DMS79 treated with DMSO at 0.1 percent for 48 hours (cell line): ENCODE results near the gene KLHL14.

Experiments
- DNase-seq: peaks from one replicate; lab custom pipeline; 2025; lab: John Stamatoyannopoulos, UW

KLHL14 gene

GRCh38 chr18:32770666-32771168, 2.1 kb downstream of the KLHL14 start:
- DNase-seq, result no peak

DNA sequence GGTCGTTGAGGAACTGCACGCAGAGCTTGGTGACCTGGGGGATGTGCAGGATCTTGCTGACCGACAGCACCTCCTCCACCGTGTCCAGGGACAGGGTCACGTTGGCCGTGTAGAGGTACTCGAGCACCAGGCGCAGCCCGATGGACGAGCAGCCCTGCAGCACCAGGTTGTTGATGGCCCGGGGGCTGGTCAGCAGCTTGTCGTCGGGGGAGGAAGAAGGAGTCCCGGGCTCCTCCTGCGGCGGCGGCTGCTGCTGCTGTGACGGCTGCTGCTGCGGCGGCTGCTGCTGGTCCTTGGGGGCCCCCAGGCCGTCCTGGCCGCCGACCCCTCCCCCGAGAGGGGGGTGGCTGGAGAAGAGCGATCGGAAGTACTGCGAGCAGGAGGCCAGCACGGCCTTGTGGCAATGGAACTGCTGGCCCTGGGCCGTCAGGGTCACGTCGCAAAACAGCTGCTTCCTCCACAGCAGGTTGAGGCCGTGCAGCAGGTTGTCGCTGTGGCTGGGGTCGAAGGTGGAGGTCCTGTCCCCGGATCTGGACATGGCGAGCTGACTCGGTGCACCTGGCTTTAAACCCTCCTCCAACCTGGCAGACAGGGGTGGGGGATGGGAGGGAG, 2.7 kb downstream of the KLHL14 start:
- DNase-seq, result peak; percentile 18

DNA sequence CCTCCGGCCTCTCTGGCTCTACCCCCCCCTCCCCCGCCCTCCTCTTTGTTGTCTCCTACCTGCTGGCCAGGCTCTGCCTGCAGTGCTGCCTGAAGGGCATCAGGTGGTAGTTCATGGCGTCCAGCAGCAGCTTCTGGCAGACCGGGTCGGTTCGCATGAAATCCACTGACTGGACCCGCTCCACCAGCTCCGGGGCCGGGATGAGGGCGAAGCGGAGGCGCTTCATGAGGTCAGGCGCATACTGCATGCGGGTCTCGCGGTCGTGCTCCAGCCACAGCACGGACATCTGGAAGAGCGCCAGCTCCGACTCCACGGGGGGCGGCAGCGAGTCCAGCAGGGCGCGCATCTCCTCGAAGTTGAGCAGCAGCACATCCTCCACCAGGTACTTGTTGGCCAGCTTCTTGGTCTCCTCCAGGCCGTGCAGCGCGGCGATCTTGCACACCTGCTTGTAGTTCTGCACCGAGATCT, 3.2 kb downstream of the KLHL14 start:
- peak; percentile 35 for DNase-seq

DNA sequence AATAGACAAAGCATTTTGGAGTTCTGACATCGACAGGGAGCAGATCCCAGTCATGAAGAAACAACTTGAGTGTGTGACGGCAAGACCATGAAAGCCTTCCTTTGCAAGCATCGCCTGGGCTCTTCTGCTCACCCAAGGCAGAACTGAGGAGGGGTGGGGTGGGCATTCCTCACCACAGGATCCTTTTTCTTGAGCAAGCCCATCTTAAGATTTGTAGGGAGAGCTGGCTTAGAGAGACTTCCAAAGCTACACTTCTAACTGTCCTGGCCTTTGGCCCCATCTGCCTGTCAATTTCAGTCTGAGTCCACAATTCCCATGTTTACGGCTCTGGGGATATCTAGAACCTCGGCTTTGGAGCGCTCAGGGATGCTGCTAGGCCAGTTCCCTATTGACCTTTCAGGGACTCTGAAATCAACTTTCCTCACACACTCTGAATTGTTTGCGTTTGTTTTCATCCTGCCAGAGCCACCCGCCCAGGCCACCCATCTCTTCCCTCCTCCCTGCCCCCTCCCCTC, 3.7 kb downstream of the KLHL14 start:
- DNase-seq, result peak; percentile 36

GRCh38 chr18:32767400-32767799, 5.4 kb downstream of the KLHL14 start:
- DNase-seq, result no peak

DNA sequence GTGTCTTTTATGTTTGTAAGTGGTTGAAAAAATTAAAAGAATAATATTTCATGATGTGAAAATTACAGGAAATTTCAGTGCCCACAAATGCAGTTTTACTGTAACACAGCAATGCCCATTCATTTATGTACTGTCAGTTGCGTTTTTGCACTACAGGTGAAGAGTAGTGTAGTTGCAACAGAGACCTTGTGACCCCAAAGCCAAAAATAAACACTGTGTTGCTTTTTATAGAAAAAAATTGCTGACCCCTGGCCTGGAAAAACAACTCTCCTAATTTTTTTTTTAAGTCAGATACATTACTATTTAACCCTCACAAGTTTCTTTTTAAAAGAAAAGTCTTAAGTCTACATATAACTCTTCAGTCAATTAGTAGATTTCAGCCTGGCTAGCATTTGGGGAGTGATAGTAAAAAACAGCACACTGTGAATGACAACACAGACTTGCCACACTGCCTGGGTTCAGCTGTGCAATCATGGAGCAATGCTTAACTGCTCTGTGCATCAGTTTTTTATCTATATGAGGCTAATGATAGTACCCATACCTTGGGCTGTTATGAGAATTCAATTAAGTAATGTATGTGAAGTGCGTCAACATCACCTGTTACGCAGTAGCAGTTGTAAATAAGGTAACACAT, 8.1 kb downstream of the KLHL14 start:
- no peak for DNase-seq

GRCh38 chr18:32763293-32763692, 9.5 kb downstream of the KLHL14 start:
- no peak for DNase-seq

GRCh38 chr18:32761231-32761630, 11.6 kb downstream of the KLHL14 start:
- no peak for DNase-seq

DNA sequence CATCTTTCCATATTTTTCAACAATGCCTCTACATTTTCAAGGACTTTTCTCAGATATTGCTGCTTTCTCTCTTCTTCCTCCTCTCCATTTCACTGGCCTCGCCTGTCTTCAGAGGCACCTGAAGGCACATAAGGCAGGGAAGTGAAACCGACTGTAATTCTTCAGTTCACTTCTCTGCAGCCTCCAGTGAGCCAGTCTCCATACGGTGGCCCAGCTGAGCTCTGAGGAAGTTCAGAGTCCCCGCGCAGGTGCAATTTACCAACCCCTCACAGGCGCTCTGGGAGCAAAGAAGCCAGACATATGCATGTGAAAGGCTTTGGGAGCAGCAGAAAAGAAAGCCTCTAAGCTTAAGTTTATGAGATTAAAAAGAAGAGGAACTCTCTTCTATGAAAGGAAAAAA, 12.4 kb downstream of the KLHL14 start:
- DNase-seq, result no peak

GRCh38 chr18:32759611-32760167, 13.1 kb downstream of the KLHL14 start:
- DNase-seq, result no peak

DNA sequence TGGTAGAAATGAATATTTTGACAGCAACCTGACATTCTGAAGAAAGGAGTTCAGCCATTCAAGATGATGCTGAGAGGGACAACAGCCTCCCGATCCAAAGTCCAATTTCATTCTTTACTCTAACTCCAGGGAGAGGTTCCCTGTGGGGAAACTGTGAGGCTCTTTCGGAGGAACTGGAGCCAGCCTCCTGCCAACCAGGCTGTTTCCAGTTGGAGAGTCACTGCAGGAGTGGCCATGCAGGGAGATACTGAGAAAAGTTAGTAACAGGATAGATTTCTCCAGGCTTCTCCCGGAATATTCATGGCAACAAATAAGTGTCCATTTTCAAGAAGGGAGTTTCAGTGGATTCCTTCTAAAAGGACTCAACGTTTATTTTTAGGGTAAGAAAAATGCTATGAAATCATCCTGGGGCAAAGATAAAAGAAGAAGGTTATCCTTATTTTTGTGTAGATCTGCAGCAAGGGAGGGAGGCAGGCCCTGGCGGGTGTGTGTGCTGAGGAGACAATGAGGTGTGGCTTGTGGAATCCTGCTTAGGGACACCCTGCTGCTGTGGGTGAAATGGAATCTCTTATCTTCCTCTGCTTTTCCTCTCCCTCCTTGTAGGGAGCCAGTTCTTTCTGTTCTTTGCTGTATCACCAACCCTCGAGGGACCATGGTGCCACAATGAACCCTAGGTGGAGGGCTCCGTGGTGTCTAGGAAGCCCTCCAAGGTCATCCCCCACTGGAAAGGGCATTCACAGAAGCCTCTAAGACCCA, 18.1 kb downstream of the KLHL14 start:
- no peak for DNase-seq

GRCh38 chr18:32753656-32754260, 19.1 kb downstream of the KLHL14 start:
- DNase-seq, result no peak

- DNase-seq, result no peak
Measured at GRCh38 chr18:32750328-32750727, 22.5 kb downstream of the KLHL14 start.

- DNase-seq, result no peak
Measured at GRCh38 chr18:32749809-32750208, 23.0 kb downstream of the KLHL14 start.

DNA sequence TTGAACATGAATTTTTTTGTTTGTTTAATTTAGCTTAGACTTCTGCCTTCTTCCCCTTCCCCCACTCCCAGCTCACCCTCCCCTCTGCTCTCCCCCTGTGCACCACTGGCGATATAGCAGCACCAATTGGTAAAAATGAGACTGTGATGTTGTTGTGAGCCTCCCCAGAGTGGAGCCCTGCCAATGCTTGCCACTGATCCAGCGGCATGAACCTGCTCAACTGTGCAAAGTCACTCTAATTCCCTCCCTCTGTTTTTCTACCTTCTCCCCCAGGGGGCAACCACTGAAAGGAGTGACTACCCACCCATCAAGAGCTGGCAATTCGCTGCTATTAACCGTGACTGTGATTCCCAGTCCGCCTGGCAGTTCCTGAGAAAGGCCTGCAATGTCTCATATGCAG, 30.2 kb downstream of the KLHL14 start:
- no peak for DNase-seq

- DNase-seq, result no peak
Measured at GRCh38 chr18:32735781-32736180, 37.0 kb downstream of the KLHL14 start.

DNA sequence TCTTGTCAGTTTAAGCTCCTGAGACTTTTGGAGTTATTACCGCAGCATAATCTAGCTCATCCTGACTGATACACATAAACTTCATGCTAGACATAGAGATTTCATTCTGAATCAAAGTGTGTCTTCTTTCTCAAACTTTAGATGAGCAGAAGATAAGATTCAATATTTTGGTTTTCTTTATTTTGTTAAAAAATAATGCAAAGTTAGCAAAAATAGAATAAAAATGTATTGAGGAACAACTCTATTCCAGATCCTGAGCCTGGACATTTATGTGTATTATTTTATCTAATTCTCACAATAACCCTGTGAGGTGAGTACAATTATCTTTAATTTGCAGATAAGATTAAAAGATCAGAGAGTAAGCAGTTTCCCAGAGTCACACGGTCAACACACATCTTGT, 38.4 kb downstream of the KLHL14 start:
- DNase-seq, result no peak

- no peak for DNase-seq
Measured at GRCh38 chr18:32732165-32732564, 40.7 kb downstream of the KLHL14 start.

GRCh38 chr18:32730620-32731091, 42.2 kb downstream of the KLHL14 start:
- peak; percentile 74 for DNase-seq

DNA sequence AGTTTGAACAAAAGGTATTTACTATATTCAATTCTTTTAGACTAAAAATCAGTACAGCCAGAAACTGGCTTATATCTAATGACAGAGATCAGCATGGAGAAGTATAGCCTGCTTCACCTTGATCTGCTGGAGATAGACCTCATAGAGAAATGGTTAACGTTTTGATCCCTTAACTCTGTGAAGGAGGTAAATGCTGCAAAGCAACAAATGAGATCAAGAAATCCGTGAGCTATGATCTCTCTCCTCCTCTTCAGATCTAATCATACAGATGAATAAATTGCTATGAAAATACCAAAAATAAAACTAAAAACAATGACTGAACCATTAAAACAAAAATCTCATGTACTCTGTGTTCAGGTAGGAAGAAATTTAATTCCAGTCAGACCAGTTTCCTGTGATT, 42.8 kb downstream of the KLHL14 start:
- DNase-seq, result peak; percentile 53

GRCh38 chr18:32724071-32724749, 48.6 kb downstream of the KLHL14 start:
- no peak for DNase-seq
